SK-N-SH treated with all-trans-retinoic acid at 6 μM for 48 hours (cell line): ENCODE measurements around the gene AKAP6.

ENCODE experiments used
- ATAC-seq: fragments of 200-7000 bp; cut with Tn5 transposase; 3 replicates; pipeline ENCODE4 v1.9.1; 2020; ENCODE audit warnings: mild to moderate bottlenecking, moderate library complexity
- CREB5 ChIP-seq: fragments of 250-450 bp; sonication (Bioruptor Pico); IDR thresholded peaks from 2 replicates; pipeline ENCODE4 v1.5.1; 2020; ENCODE audit warnings: low read depth, mild to moderate bottlenecking, moderate library complexity
- CSDC2 ChIP-seq: fragments of 250-450 bp; sonication (Bioruptor Pico); IDR thresholded peaks from 2 replicates; pipeline ENCODE4 v1.5.0; 2020; ENCODE audit warnings: mild to moderate bottlenecking, moderate library complexity
- ESRRG ChIP-seq: fragments of 250-450 bp; sonication (Bioruptor Pico); IDR thresholded peaks from 2 replicates; pipeline ENCODE4 v1.6.1; 2021; ENCODE audit warnings: mild to moderate bottlenecking
- GLIS3 ChIP-seq: fragments of 250-450 bp; sonication (Bioruptor Pico); IDR thresholded peaks from 2 replicates; pipeline ENCODE4 v1.5.0; 2020; ENCODE audit warnings: mild to moderate bottlenecking, moderate library complexity
- PATZ1 ChIP-seq: fragments of 250-450 bp; sonication (Bioruptor Pico); IDR thresholded peaks from 2 replicates; pipeline ENCODE4 v1.8.0; 2020; ENCODE audit warnings: mild to moderate bottlenecking, moderate library complexity, borderline replicate concordance
- POU6F1 ChIP-seq: fragments of 250-450 bp; sonication (Bioruptor Pico); IDR thresholded peaks from 2 replicates; pipeline ENCODE4 v1.8.0; 2021; ENCODE audit warnings: low read depth, mild to moderate bottlenecking, moderate library complexity, borderline replicate concordance
- RARB ChIP-seq: fragments of 250-450 bp; sonication (Bioruptor Pico); IDR thresholded peaks from 2 replicates; pipeline ENCODE4 v1.8.0; 2021; ENCODE audit warnings: mild to moderate bottlenecking, moderate library complexity
- SNAI2 ChIP-seq: fragments of 250-450 bp; sonication (Bioruptor Pico); IDR thresholded peaks from 2 replicates; pipeline ENCODE4 v1.5.0; 2020; ENCODE audit warnings: mild to moderate bottlenecking, moderate library complexity
- TCF4 ChIP-seq: fragments of 250-450 bp; sonication (Bioruptor Pico); IDR thresholded peaks from 2 replicates; pipeline ENCODE4 v1.8.0; 2021; ENCODE audit warnings: mild to moderate bottlenecking, moderate library complexity, borderline replicate concordance
- TOX ChIP-seq: fragments of 250-450 bp; sonication (Bioruptor Pico); IDR thresholded peaks from 2 replicates; pipeline ENCODE4 v1.8.0; 2021; ENCODE audit warnings: mild to moderate bottlenecking, moderate library complexity, borderline replicate concordance
- TSHZ2 ChIP-seq: fragments of 250-450 bp; sonication (Bioruptor Pico); IDR thresholded peaks from 2 replicates; pipeline ENCODE4 v1.5.0; 2020; ENCODE audit warnings: mild to moderate bottlenecking, moderate library complexity
- ZC3H10 ChIP-seq: fragments of 250-450 bp; sonication (Bioruptor Pico); IDR thresholded peaks from 2 replicates; pipeline ENCODE4 v1.5.1; 2021; ENCODE audit warnings: mild to moderate bottlenecking, moderate library complexity
- ZFP3 ChIP-seq: fragments of 250-450 bp; sonication (Bioruptor Pico); IDR thresholded peaks from 2 replicates; pipeline ENCODE4 v1.5.0; 2020; ENCODE audit warnings: mild to moderate bottlenecking, moderate library complexity
- ZFP30 ChIP-seq: fragments of 450-650 bp; formaldehyde crosslinking; IDR thresholded peaks from 2 replicates; pipeline ENCODE4 v1.5.0; 2022; ENCODE audit warnings: mild to moderate bottlenecking, moderate library complexity
- ZNF565 ChIP-seq: fragments of 450-650 bp; formaldehyde crosslinking; conservative IDR thresholded peaks from 2 replicates; pipeline ENCODE4 v1.5.0; 2020; ENCODE audit warnings: low read depth, mild to moderate bottlenecking, moderate library complexity
- ZNF70 ChIP-seq: fragments of 450-650 bp; formaldehyde crosslinking; IDR thresholded peaks from 2 replicates; pipeline ENCODE4 v1.5.0; 2020; ENCODE audit warnings: mild to moderate bottlenecking, moderate library complexity

The AKAP6 gene

DNA sequence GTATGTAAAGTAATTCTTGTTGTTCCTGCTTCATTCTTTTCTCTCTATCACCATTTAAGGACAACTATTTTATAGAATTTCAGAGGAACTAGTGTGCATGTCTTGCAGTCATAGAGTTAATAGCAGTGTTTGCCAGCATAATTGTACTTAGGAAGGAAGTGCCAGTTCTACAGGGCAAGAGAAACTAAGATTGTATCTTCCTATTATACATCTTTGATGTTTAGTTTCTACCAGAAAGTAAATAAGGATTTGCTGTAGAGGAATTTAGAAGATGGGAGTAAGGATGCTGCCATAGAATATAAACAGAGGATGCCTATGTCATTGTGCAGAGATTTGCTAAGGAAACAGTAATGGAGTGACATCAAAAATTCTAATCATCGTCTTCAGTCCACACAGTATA is 338.7 kb downstream of the AKAP6 start:
- TF ChIP-seq CSDC2 (CRISPR knock-in tag) (no peak), CREB5 (CRISPR knock-in tag) (no peak), ZFP3 (CRISPR knock-in tag) (no peak), POU6F1 (CRISPR knock-in tag) (no peak), SNAI2 (CRISPR knock-in tag) (no peak)

DNA sequence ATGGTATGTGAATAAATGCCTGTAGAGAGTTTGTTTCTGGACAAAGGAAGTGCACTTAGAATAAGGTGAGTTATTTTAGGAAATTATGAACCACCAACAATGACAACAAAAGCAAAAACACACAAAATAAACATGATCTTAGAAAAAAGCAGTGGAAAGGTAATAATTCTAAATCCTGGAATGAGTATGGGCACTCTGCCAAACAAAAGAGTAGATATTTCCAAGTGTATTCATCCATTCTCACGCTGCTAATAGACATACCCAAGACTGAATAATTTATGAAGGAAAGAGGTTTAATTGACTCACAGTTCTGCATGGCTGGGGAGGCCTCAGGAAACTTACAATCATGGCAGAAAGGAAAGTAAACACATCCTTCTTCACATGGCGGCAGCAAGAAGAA is 340.3 kb downstream of the AKAP6 start:
- ATAC-seq = no peak
- no peak for TF ChIP-seq RARB (CRISPR knock-in tag)
- TF ChIP-seq TCF4 = no peak
- no peak for TF ChIP-seq PATZ1 (CRISPR knock-in tag)
- no peak for TF ChIP-seq ZNF70 (CRISPR knock-in tag)
- TF ChIP-seq GLIS3 (CRISPR knock-in tag) = no peak
- TF ChIP-seq ZNF565 (CRISPR knock-in tag) = no peak
- TF ChIP-seq TSHZ2 (CRISPR knock-in tag) = no peak
- TF ChIP-seq ZFP3 (CRISPR knock-in tag) = no peak
- TF ChIP-seq, all 23 proteins: peak for 0

More for the DNA sequence above, 338.7 kb downstream of the AKAP6 start:
- no peak for ATAC-seq

- no peak for ATAC-seq
- TF ChIP-seq ESRRG (no peak), ZFP30 (CRISPR knock-in tag) (no peak), PATZ1 (CRISPR knock-in tag) (no peak), TSHZ2 (CRISPR knock-in tag) (no peak), ZFP3 (CRISPR knock-in tag) (no peak), TCF4 (no peak), ZC3H10 (CRISPR knock-in tag) (no peak), CSDC2 (CRISPR knock-in tag) (no peak), TOX (CRISPR knock-in tag) (no peak)
- TF ChIP-seq, all 23 proteins: peak for 0
Observed at GRCh38 chr14:32675433-32675832, 346.3 kb downstream of the AKAP6 start.
